Left ventricle myocardium inferior (tissue), 1 donor: ENCODE measurements around the gene OAF. TPM values are rescaled to one million over a fixed set of nuclear protein-coding genes. Genes with fewer than 3 reads are reported as not detected.

Experiments
- DNase-seq: peaks from one replicate; pipeline ENCODE4 v3.0.0-alpha.2; 2020
- H3K27ac ChIP-seq: fragments of 200-600 bp; replicated peaks from 2 replicates; pipeline ENCODE4 v1.8.0; 2021
- H3K27me3 ChIP-seq: fragments of 200-600 bp; 2 replicates; pipeline ENCODE4 v1.8.0; 2021; ENCODE audit warnings: low read depth
- H3K36me3 ChIP-seq: fragments of 200-600 bp; 2 replicates; pipeline ENCODE4 v1.8.0; 2021
- H3K4me1 ChIP-seq: fragments of 200-600 bp; 2 replicates; pipeline ENCODE4 v1.8.0; 2021
- H3K4me3 ChIP-seq: fragments of 200-600 bp; 2 replicates; pipeline ENCODE4 v1.8.0; 2021; ENCODE audit warnings: mild to moderate bottlenecking, moderate library complexity
- H3K9me3 ChIP-seq: fragments of 200-600 bp; replicated peaks from 2 replicates; pipeline ENCODE4 v1.8.0; 2021
- CTCF ChIP-seq: fragments of 200-600 bp; IDR thresholded peaks from 2 replicates; pipeline ENCODE4 v1.8.0; 2021; ENCODE audit warnings: antibody characterized with exemption, mild to moderate bottlenecking, borderline replicate concordance
- intact Hi-C: fragments of 100-400 bp; cut with micrococcal nuclease; formaldehyde crosslinking; loops from one replicate; pipeline ENCODE4 v1.11.0; 2022
- total RNA-seq: library from RNA; stranded (reverse); fragmentation: NEBNext Ultra II Directional; extraction: Animal tissue kit (Norgen Biotek cat#: 25700); gene quantifications from one replicate; pipeline ENCODE4 v1.2.1, GENCODE V29; 2021
- donor health status: DM: no; HTN: yes; CAD: no; lungs with severe emphysema.

Gene OAF
- total RNA-seq, 1 donor from 2014 or later = 23.7 TPM

DNA sequence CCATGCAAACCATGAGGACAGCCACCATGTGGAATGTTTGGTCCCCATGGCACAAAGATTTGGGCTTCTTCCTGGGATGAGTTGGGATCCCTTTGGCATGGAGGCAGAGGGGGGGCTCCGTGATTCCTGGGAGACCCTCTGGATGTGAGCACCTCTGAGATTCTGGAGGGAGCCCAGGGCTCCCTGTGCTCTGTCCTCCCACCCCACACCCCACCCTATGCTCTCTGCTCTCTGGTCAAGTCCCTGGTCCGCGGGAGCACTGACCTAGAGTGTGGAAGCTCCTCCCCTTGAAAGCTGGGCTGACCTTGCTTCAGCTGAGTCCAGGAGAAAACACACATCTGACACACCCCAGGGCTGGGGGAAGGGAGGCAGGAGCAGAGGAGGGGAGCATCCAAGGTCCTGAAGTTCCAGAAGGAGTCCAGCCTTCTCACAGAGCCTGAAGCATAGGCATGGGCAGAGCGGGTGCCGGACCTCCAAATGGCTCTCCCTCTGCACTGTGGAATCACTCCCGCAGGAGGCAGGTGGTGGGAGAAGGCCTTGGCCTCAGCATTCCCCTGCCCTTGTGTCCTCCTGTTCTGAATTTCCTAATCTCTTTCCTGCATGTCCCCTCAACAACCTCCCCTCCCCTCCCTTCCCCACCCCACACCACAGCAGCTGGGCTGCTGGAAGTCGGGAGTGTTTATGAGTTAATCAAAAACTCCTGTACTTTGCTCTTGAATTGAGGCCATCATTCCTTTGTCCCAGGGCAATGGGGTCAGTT, 25.7 kb upstream of the OAF start:
- no peaks in the 10 kb centered on the region for H3K36me3 ChIP-seq
- H3K27ac ChIP-seq = peak overlapping the region; percentile 91
- peaks cover 66% of the 10 kb centered on the region for H3K4me1 ChIP-seq
- peak overlapping the region; percentile 45 for H3K4me3 ChIP-seq
- H3K27me3 ChIP-seq = peaks cover 9% of the 10 kb centered on the region
- no peaks in the 10 kb centered on the region for H3K9me3 ChIP-seq
- TF ChIP-seq CTCF = no peak
- intact Hi-C loops = no loop called here
- DNase-seq = peak; percentile 82

- Histone ChIP-seq H3K4me1 (peaks cover 59% of the 10 kb centered on the region), H3K36me3 (no peaks in the 10 kb centered on the region), H3K27me3 (peaks cover 17% of the 10 kb centered on the region), H3K4me3 (peak overlapping the region; percentile 45), H3K9me3 (no peaks in the 10 kb centered on the region), H3K27ac (peak overlapping the region; percentile 91)
- TF ChIP-seq CTCF = no peak
- DNase-seq = peak; percentile 57
- intact Hi-C loops = no loop called here
These were observed 25.0 kb upstream of the OAF start for GRCh38 chr11:120185706-120186455.

DNA sequence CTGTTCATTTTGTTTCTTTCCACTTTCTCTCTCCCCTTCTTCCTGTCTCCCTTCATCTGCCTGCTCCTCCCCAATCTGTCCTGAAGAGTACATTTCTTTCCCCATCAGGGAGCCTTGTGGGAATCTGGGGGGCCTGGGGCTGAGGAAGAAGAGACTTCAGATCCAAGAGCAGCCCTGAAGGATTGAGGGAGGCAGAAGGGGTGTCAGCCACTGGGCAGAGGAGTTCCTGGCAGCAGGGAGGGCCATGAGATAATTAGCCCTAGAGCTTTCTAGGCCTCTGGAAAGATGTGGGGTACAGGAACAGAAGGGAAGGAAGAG, 24.4 kb upstream of the OAF start:
- DNase-seq = no peak
- intact Hi-C loops = no loop called here
- H3K27ac ChIP-seq = peak overlapping the region; percentile 91

DNA sequence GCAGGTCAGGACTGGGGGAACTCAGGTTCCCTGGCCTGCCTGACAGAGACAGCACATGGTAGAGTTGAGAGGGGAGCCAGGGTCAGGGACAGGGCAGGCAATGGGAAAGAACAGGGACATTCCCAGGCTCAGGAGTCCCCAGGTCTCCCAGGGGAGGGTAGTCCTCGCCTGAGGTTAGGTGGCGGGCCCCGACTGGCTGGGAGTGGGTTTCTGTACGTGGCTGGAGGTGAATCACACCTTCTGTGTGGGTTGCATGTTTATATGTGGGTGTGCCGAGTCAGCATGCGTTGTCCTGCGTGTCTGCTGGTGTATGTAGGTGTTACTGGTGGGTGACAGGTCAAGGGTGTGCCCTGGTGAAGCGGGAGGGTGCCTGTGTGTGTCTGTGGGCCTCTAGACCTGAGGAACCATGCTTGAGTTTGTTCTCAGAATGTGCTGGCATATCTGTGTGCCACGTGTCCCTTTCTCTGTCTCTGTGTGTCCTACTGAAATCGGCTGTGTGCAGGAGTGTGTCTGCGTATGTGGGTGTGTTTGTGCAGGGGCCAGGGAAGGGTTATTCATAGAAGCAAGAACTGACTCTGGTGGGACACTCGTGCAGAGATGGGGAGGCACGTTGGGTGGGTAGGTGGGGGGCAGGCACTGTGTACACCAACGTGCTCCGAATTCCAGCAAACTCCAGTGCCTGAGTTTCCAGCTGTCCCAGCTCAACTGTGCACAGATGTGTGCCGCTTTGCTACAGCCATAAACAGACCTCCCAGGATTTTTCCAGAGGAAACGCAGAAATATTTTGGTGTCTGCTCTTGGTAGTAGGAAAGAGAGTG, 23.8 kb upstream of the OAF start:
- intact Hi-C loops = no loop called here
- peaks cover 28% of the 10 kb centered on the region for H3K27me3 ChIP-seq
- no peaks in the 10 kb centered on the region for H3K36me3 ChIP-seq
- H3K9me3 ChIP-seq = no peaks in the 10 kb centered on the region
- no peak for DNase-seq
- peak overlapping the region; percentile 50 for H3K4me3 ChIP-seq
- H3K4me1 ChIP-seq = peaks cover 49% of the 10 kb centered on the region
- no peak for TF ChIP-seq CTCF
- H3K27ac ChIP-seq = peak overlapping the region; percentile 91

More for the DNA sequence above, 24.4 kb upstream of the OAF start:
- H3K9me3 ChIP-seq = no peaks in the 10 kb centered on the region
- no peaks in the 10 kb centered on the region for H3K36me3 ChIP-seq
- no peak for TF ChIP-seq CTCF
- H3K4me3 ChIP-seq = no peak overlapping the region
- H3K4me1 ChIP-seq = peaks cover 54% of the 10 kb centered on the region
- H3K27me3 ChIP-seq = peaks cover 22% of the 10 kb centered on the region

DNA sequence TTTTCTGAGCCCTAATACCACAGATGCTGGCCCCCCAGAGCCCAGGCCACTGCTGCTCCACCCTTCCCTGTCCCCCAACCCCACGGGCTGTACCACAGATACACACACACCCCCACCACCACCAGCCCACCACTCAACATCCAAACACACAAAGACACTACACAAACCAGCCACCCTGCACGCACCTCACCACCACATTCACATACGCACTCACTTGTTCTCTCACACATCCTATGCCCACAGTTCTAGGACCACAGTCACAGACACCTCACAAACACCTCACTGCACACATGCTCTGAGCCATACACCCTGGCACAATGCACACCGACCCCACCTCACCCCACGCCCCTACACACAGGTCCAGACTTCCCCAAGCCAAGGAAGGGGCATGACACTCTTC, 22.5 kb upstream of the OAF start:
- Histone ChIP-seq H3K4me3 (no peak overlapping the region), H3K4me1 (peaks cover 39% of the 10 kb centered on the region), H3K27ac (peak overlapping the region; percentile 91), H3K36me3 (no peaks in the 10 kb centered on the region), H3K9me3 (no peaks in the 10 kb centered on the region), H3K27me3 (peaks cover 39% of the 10 kb centered on the region)
- no peak for TF ChIP-seq CTCF
- DNase-seq = no peak
- intact Hi-C loops = no loop called here
